GM19351 (cell line): Measurements from ENCODE around the gene MBTD1.
"Not testable (repeated sequence)": the region's sequence is repeated elsewhere in the genome, so short reads cannot be mapped to it uniquely, and the experiment has no call there.

Experiments used
- ATAC-seq: cut with Tn5 transposase; IDR thresholded peaks from one replicate; pipeline ENCODE4 v1.9.1; 2021; ENCODE audit warnings: mild to moderate bottlenecking, moderate library complexity; ENCODE audit not compliant: unreplicated experiment

MBTD1 gene

GRCh38 chr17:51256101-51256500, 3.7 kb downstream of the MBTD1 start:
- no peak for ATAC-seq

- ATAC-seq: no peak
Measured at GRCh38 chr17:51255673-51256072, 4.2 kb downstream of the MBTD1 start.

- no peak for ATAC-seq
Measured at GRCh38 chr17:51251010-51251409, 8.8 kb downstream of the MBTD1 start.

GRCh38 chr17:51250314-51250840, 9.5 kb downstream of the MBTD1 start:
- ATAC-seq: no peak

- no peak for ATAC-seq
Measured at GRCh38 chr17:51245535-51245934, 14.3 kb downstream of the MBTD1 start.

GRCh38 chr17:51244041-51244440, 15.8 kb downstream of the MBTD1 start:
- no peak for ATAC-seq

- ATAC-seq: no peak
Measured at GRCh38 chr17:51240275-51240674, 19.6 kb downstream of the MBTD1 start.

- ATAC-seq: peak; percentile 89
Measured at GRCh38 chr17:51238255-51238887, 21.5 kb downstream of the MBTD1 start.

- ATAC-seq: no peak
Measured at GRCh38 chr17:51234162-51234561, 25.7 kb downstream of the MBTD1 start.

- ATAC-seq: no peak
Measured at GRCh38 chr17:51231999-51232398, 27.9 kb downstream of the MBTD1 start.

GRCh38 chr17:51230306-51230705, 29.5 kb downstream of the MBTD1 start:
- no peak for ATAC-seq

- ATAC-seq: no peak
Measured at GRCh38 chr17:51229889-51230288, 30.0 kb downstream of the MBTD1 start.

GRCh38 chr17:51228161-51228560, 31.7 kb downstream of the MBTD1 start:
- ATAC-seq: no peak

GRCh38 chr17:51225523-51225922, 34.3 kb downstream of the MBTD1 start:
- ATAC-seq: not testable (repeated sequence)

GRCh38 chr17:51224402-51225262, 35.2 kb downstream of the MBTD1 start:
- ATAC-seq: no peak

- ATAC-seq: no peak
Measured at GRCh38 chr17:51221322-51221721, 38.5 kb downstream of the MBTD1 start.

- no peak for ATAC-seq
Measured at GRCh38 chr17:51217946-51218345, 41.9 kb downstream of the MBTD1 start.

GRCh38 chr17:51214920-51215319, 44.9 kb downstream of the MBTD1 start:
- ATAC-seq: no peak

GRCh38 chr17:51203838-51204237, 56.0 kb downstream of the MBTD1 start:
- no peak for ATAC-seq

- no peak for ATAC-seq
Measured at GRCh38 chr17:51200846-51201245, 59.0 kb downstream of the MBTD1 start.

- no peak for ATAC-seq
Measured at GRCh38 chr17:51200295-51200694, 59.6 kb downstream of the MBTD1 start.

GRCh38 chr17:51197754-51198153, 62.1 kb downstream of the MBTD1 start:
- ATAC-seq: no peak
